ENCODE measurements around the gene PPM1M.
"Not testable (repeated sequence)": the region's sequence is repeated elsewhere in the genome, so short reads cannot be mapped to it uniquely, and the experiment has no call there.

DNA sequence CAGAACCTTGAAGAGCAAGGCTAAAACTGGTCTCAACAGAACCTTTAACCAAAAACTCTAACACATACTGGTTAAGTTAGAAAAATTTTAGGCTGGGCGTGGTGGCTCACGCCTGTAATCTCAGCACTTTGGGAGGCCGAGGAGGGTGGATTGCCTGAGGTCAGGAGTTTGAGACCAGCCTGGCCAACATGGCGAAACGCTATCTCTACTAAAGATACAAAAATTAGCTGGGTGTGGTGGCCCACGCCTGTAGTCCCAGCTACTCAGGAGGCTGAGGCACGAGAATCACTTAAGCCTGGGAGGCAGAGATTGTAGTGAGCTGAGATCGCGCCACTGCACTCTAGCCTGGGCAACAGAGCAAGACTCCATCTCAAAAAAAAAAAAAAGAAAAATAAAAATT is 26.6 kb downstream of the PPM1M start:
- TF ChIP-seq, protein P1, sequence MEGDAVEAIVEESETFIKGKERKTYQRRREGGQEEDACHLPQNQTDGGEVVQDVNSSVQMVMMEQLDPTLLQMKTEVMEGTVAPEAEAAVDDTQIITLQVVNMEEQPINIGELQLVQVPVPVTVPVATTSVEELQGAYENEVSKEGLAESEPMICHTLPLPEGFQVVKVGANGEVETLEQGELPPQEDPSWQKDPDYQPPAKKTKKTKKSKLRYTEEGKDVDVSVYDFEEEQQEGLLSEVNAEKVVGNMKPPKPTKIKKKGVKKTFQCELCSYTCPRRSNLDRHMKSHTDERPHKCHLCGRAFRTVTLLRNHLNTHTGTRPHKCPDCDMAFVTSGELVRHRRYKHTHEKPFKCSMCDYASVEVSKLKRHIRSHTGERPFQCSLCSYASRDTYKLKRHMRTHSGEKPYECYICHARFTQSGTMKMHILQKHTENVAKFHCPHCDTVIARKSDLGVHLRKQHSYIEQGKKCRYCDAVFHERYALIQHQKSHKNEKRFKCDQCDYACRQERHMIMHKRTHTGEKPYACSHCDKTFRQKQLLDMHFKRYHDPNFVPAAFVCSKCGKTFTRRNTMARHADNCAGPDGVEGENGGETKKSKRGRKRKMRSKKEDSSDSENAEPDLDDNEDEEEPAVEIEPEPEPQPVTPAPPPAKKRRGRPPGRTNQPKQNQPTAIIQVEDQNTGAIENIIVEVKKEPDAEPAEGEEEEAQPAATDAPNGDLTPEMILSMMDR (IDR thresholded peaks at IDR 0.05): not testable (repeated sequence)
- not testable (repeated sequence) for TF ChIP-seq POLR2A (IDR thresholded peaks at IDR 0.05)

Data from body of pancreas (tissue), 4 donors.